Measurements from ENCODE around the gene TXLNB. TPM values are rescaled to one million over a fixed set of nuclear protein-coding genes. Genes with fewer than 3 reads are reported as not detected.

TXLNB gene
- polyA plus RNA-seq, 2 of the 4 experiments (the other 2 are of a cell fraction): not detected

GRCh38 chr6:139194740-139195139, 97.1 kb downstream of the TXLNB start:
- no peak for TF ChIP-seq HOXB13 (CRISPR knock-in tag; IDR thresholded peaks at IDR 0.05; ENCODE audit: low read depth)
- TF ChIP-seq JUNB (IDR thresholded peaks at IDR 0.05): no peak
- ATAC-seq (no peak), FAIRE-seq (no peak), DNase-seq (ENCODE audit: low read depth in 1 of 2, low spot score in 1 of 2) (no peak)
- Histone ChIP-seq H3K4me2 (no peak overlapping the region), H3K4me1 (no peaks in the 10 kb centered on the region), H3K27ac (no peak overlapping the region), H3K9me3 (no peaks in the 10 kb centered on the region), H3K4me3 (no peak overlapping the region)
- ChIA-PET POLR2A (no interaction called here), CTCF (no interaction called here)
- 25% methylated on average over 3 of the region's 3 CpGs for WGBS (ENCODE audit: missing lambda C conversion rate)

Other genes with a start within 250 kb of the TXLNB start
- 1.8 and 2.2 TPM in 2 replicates for gene HECA, start 156.9 kb downstream of the TXLNB start, polyA plus RNA-seq (2011; rRNA removed)
- 0.94 to 1.3 TPM (median 1.2 TPM) in 3 replicates for gene HECA, start 156.9 kb downstream of the TXLNB start, polyA plus RNA-seq (2017; fragmentation: RNase III; extraction: RNeasy Plus Mini Kit Qiagen cat#74134 plus additional on column Dnase treatment)
- 7.1 and 9.3 TPM in 2 replicates for gene CITED2, start 82.7 kb upstream of the TXLNB start, polyA plus RNA-seq (2011; rRNA removed)
- gene CITED2, start 82.7 kb upstream of the TXLNB start, polyA plus RNA-seq (2017; fragmentation: RNase III; extraction: RNeasy Plus Mini Kit Qiagen cat#74134 plus additional on column Dnase treatment): 6.4 to 8.2 TPM (median 6.8 TPM) in 3 replicates

Data from A549 (cell line).